Loucy (cell line): ENCODE measurements around the gene GPSM3.

Experiments
- H2AFZ ChIP-seq: fragments of 200-600 bp; sonication (generic); 2 replicates; pipeline ENCODE4 v1.6.0; 2016; ENCODE audit warnings: antibody characterized with exemption, mild to moderate bottlenecking, low read length, moderate library complexity
- H3F3A ChIP-seq: fragments of 200-600 bp; 2 replicates; pipeline ENCODE4 v1.6.0; 2016; ENCODE audit warnings: antibody characterized with exemption, low read depth, mild to moderate bottlenecking
- H3K27me3 ChIP-seq: fragments of 200-600 bp; sonication (generic); 2 replicates; pipeline ENCODE4 v1.6.1; 2014; ENCODE audit warnings: low read length, mild to moderate bottlenecking; ENCODE audit not compliant: insufficient read depth, poor library complexity, severe bottlenecking
- H3K36me3 ChIP-seq: fragments of 200-600 bp; sonication (generic); 2 replicates; pipeline ENCODE4 v1.6.1; 2016; ENCODE audit warnings: low read length; ENCODE audit not compliant: insufficient read depth
- H3K4me1 ChIP-seq: fragments of 200-600 bp; sonication (generic); 2 replicates; pipeline ENCODE4 v1.5.1; 2014; ENCODE audit warnings: low read length, mild to moderate bottlenecking; ENCODE audit not compliant: insufficient read depth, poor library complexity, severe bottlenecking
- H3K4me2 ChIP-seq: fragments of 200-600 bp; sonication (generic); 2 replicates; pipeline ENCODE4 v1.6.0; 2014; ENCODE audit warnings: antibody characterized with exemption, low read length, low read depth, mild to moderate bottlenecking; ENCODE audit not compliant: poor library complexity, severe bottlenecking
- H3K4me3 ChIP-seq: fragments of 200-600 bp; sonication (generic); 2 replicates; pipeline ENCODE4 v1.5.1; 2014; ENCODE audit warnings: low read length, mild to moderate bottlenecking, mixed read lengths; ENCODE audit not compliant: poor library complexity, severe bottlenecking
- H3K79me2 ChIP-seq: fragments of 200-600 bp; sonication (generic); 2 replicates; pipeline ENCODE4 v1.6.1; 2014; ENCODE audit warnings: low read length; ENCODE audit not compliant: insufficient read depth
- H3K9ac ChIP-seq: fragments of 200-600 bp; sonication (generic); 2 replicates; pipeline ENCODE4 v1.6.0; 2014; ENCODE audit warnings: mild to moderate bottlenecking, low read depth, low read length, moderate library complexity; ENCODE audit not compliant: poor library complexity, severe bottlenecking
- H3K9me2 ChIP-seq: fragments of 200-600 bp; sonication (generic); replicated peaks from 2 replicates; pipeline ENCODE4 v1.6.1; 2016; ENCODE audit warnings: low read depth, low read length, mixed read lengths
- H3K9me3 ChIP-seq: fragments of 200-600 bp; sonication (generic); 2 replicates; pipeline ENCODE4 v1.6.1; 2014; ENCODE audit warnings: mild to moderate bottlenecking, antibody characterized with exemption, low read length, low read depth; ENCODE audit not compliant: insufficient read depth
- H4K20me1 ChIP-seq: fragments of 200-600 bp; sonication (generic); 2 replicates; pipeline ENCODE4 v1.6.0; 2014; ENCODE audit warnings: antibody characterized with exemption, low read length, mild to moderate bottlenecking; ENCODE audit not compliant: insufficient read depth, poor library complexity, severe bottlenecking
- EZH2phosphoT487 ChIP-seq: fragments of 200-600 bp; IDR thresholded peaks from 2 replicates; pipeline ENCODE4 v1.6.1; 2018; ENCODE audit warnings: antibody characterized with exemption, mild to moderate bottlenecking, moderate library complexity, borderline replicate concordance
- TF ChIP-seq, protein P1 (sequence below): fragments of 200-600 bp; sonication (generic); conservative IDR thresholded peaks from 2 replicates; pipeline ENCODE4 v1.5.1; 2014; ENCODE audit warnings: mild to moderate bottlenecking, antibody characterized with exemption, low read length

Gene GPSM3, protein sequence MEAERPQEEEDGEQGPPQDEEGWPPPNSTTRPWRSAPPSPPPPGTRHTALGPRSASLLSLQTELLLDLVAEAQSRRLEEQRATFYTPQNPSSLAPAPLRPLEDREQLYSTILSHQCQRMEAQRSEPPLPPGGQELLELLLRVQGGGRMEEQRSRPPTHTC

DNA sequence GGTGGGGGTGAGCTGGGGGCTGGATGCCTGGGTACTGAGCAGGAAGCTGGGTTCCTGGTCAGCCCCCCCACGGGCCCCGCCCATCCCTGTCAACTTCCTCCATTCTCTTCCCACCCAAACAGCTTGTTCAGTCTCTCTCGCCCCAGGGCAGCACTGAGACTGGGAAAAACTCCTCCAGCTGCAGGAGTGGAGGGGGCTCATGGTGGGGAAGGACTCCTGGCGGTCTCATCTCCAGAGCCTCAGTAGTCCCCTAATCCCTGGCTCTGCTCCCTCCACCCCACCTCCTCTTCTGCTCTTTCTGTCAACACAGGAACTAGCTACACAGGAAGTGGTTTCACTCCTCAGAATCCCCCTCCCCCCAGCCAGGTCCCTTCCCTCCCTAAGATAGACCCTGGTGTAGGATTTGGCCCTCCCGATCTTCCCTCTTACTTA, at the start of gene GPSM3:
GPSM3 (minus strand) TSS at position 36 of the 432 bp plus-strand sequence. CDS start 130 bp downstream, outside the sequence.
- no peaks in the 10 kb centered on the region for H3K27me3 ChIP-seq
- peaks cover 2% of the 10 kb centered on the region; the same call in 1 of the 2 replicates for H3K36me3 ChIP-seq
- peaks cover 62% of the 10 kb centered on the region for H3K4me1 ChIP-seq
- H3F3A ChIP-seq, result no peaks in the 10 kb centered on the region
- H3K4me2 ChIP-seq, result peak within 1 kb of the TSS; percentile 99
- no peaks in the 10 kb centered on the region for H3K9me2 ChIP-seq
- no peaks in the 10 kb centered on the region for H3K9me3 ChIP-seq
- peaks cover 7% of the 10 kb centered on the region for H4K20me1 ChIP-seq
- no peak for TF ChIP-seq EZH2phosphoT487
- TF ChIP-seq, protein P1, sequence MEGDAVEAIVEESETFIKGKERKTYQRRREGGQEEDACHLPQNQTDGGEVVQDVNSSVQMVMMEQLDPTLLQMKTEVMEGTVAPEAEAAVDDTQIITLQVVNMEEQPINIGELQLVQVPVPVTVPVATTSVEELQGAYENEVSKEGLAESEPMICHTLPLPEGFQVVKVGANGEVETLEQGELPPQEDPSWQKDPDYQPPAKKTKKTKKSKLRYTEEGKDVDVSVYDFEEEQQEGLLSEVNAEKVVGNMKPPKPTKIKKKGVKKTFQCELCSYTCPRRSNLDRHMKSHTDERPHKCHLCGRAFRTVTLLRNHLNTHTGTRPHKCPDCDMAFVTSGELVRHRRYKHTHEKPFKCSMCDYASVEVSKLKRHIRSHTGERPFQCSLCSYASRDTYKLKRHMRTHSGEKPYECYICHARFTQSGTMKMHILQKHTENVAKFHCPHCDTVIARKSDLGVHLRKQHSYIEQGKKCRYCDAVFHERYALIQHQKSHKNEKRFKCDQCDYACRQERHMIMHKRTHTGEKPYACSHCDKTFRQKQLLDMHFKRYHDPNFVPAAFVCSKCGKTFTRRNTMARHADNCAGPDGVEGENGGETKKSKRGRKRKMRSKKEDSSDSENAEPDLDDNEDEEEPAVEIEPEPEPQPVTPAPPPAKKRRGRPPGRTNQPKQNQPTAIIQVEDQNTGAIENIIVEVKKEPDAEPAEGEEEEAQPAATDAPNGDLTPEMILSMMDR, result no peak
- peak within 1 kb of the TSS; percentile 60; the same call in 1 of the 2 replicates for H2AFZ ChIP-seq
- H3K9ac ChIP-seq, result peak within 1 kb of the TSS; percentile 96
- peak within 1 kb of the TSS; percentile 91 for H3K4me3 ChIP-seq
- H3K79me2 ChIP-seq, result peaks cover 81% of the 10 kb centered on the region

DNA sequence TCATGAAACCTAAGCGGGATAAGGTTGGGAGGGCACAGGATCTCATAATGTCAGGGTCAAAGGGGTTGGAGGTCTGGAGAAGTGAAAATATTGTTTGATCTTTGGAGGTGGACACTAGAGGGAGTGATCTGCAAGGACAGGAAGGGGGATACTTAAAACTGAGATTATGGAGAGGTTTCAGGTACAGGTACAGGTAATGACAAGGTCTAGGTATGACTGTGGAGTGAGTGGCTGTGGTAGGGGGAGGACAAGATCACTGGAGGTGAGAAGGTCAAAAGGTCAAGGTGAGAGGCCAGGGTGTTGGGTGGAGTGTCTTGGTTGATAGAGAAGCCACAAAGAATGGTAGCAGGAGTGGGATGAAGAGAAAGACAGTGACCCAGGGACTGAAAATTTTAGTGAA, 48.2 kb upstream of the GPSM3 start:
- Histone ChIP-seq H3K36me3 (no peaks in the 10 kb centered on the region), H3K4me2 (no peak overlapping the region), H3K9ac (no peak overlapping the region), H3K27me3 (no peaks in the 10 kb centered on the region), H4K20me1 (no peaks in the 10 kb centered on the region), H3K9me3 (no peaks in the 10 kb centered on the region), H3K79me2 (no peaks in the 10 kb centered on the region), H3F3A (no peaks in the 10 kb centered on the region), H3K4me1 (peaks cover 3% of the 10 kb centered on the region), H3K9me2 (no peaks in the 10 kb centered on the region), H3K4me3 (no peak overlapping the region), H2AFZ (no peak overlapping the region)
- TF ChIP-seq, protein P1, result peak; percentile 34; the same call in 1 of the 2 replicates
- TF ChIP-seq EZH2phosphoT487, result no peak

DNA sequence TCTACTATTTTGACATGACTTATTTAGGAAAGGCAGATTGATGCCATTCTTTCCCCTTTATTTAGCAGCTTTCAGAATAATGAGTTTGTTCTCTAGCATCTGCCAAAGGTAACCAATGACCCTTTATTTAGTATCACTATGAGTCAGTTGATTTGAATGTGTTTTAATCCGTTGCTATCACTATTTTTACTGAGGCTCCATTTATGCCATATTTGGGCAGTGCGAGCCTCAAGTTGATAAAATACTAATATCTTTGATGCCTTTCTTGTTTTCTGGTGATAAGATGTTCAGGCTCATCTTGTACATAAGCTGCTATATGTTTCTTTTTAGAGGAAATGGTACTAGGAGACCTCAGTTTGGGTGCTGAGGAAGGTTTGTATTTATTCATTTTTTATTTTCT, 47.0 kb upstream of the GPSM3 start:
- no peaks in the 10 kb centered on the region for H3F3A ChIP-seq
- H3K79me2 ChIP-seq, result no peaks in the 10 kb centered on the region
- H3K36me3 ChIP-seq, result no peaks in the 10 kb centered on the region
- TF ChIP-seq, protein P1, result no peak
- TF ChIP-seq EZH2phosphoT487, result no peak
- H3K4me2 ChIP-seq, result no peak overlapping the region
- no peaks in the 10 kb centered on the region for H4K20me1 ChIP-seq
- no peaks in the 10 kb centered on the region for H3K9me3 ChIP-seq
- H2AFZ ChIP-seq, result no peak overlapping the region
- H3K27me3 ChIP-seq, result no peaks in the 10 kb centered on the region
- no peaks in the 10 kb centered on the region for H3K9me2 ChIP-seq
- no peak overlapping the region for H3K4me3 ChIP-seq
- no peaks in the 10 kb centered on the region for H3K4me1 ChIP-seq
- no peak overlapping the region for H3K9ac ChIP-seq
